Aorta (tissue), 5 donors: Measurements from ENCODE around the gene TRABD. TPM values are rescaled to one million over a fixed set of nuclear protein-coding genes. Genes with fewer than 3 reads are reported as not detected.

Source experiments
- ATAC-seq: fragments of 200-7000 bp; cut with Tn5 transposase; one replicate; pipeline ENCODE4 v1.9.1; 2022; ENCODE audit warnings: moderate library complexity; ENCODE audit not compliant: low FRiP score
- DNase-seq, 2 donors: peaks; one replicate each; pipeline ENCODE4 v3.0.0-alpha.2; 2020
- H3K27ac ChIP-seq, 2 donors: one replicate each; pipeline ENCODE4 v1.5.1; 2013; ENCODE audit warnings: low read length in 2 of 2, mild to moderate bottlenecking in 2 of 2, moderate library complexity in 2 of 2, control low read depth in 1 of 2, inconsistent platforms in 1 of 2, low read depth in 1 of 2
- H3K27me3 ChIP-seq, 2 donors: one replicate each; pipeline ENCODE4 v1.6.1; 2013; ENCODE audit warnings: control low read depth in 1 of 2, low read length in 1 of 2, mild to moderate bottlenecking in 1 of 2, moderate library complexity in 1 of 2; ENCODE audit not compliant: insufficient read depth in 2 of 2, control insufficient read depth in 1 of 2
- H3K36me3 ChIP-seq, 2 donors: one replicate each; pipeline ENCODE4 v1.6.1; 2013; ENCODE audit warnings: control low read depth in 1 of 2, low read length in 1 of 2, mild to moderate bottlenecking in 1 of 2; ENCODE audit not compliant: insufficient read depth in 2 of 2, control insufficient read depth in 1 of 2
- H3K4me1 ChIP-seq, 2 donors: one replicate each; pipeline ENCODE4 v1.6.1; 2013; ENCODE audit warnings: low read length in 2 of 2, control low read depth in 1 of 2, mild to moderate bottlenecking in 1 of 2, moderate library complexity in 1 of 2; ENCODE audit not compliant: insufficient read depth in 2 of 2, control insufficient read depth in 1 of 2
- H3K4me3 ChIP-seq, 2 donors: one replicate each; pipeline ENCODE4 v1.5.1; 2013; ENCODE audit warnings: low read length in 2 of 2, control low read depth in 1 of 2, mild to moderate bottlenecking in 1 of 2
- H3K9me3 ChIP-seq: one replicate; pipeline ENCODE4 v1.6.1; 2013; ENCODE audit warnings: mild to moderate bottlenecking, low read length; ENCODE audit not compliant: control insufficient read depth
- WGBS, 2 donors: extraction: QIAGEN DNeasy Blood & Tissue Kit; methylation state at CpG; one replicate each; pipeline ENCODE4 v1.1.7; 2013; 5-methylcytosine and 5-hydroxymethylcytosine counted together
- intact Hi-C, 2 donors: fragments of 100-400 bp; cut with DNase I; formaldehyde crosslinking; loops; one replicate each; pipeline versions ENCODE4 v1.14.2 to v1.15.0; 2022
- polyA plus RNA-seq, 2 donors: library from polyadenylated mRNA; stranded (reverse); fragments of 200-250 nt; gene quantifications; one replicate each; pipeline ENCODE4 v1.2.3, GENCODE V29; 2013
- total RNA-seq, 2 donors: library from RNA; stranded (reverse); fragmentation: NEBNext Ultra II Directional; extraction: Animal tissue kit (Norgen Biotek cat#: 25700); gene quantifications; one replicate each; pipeline ENCODE4 v1.2.1, GENCODE V29; 2021
- donor health status: healthy with polysubstance abuse.
- donor health status: Bipolar disorder and iron deficiency.
- donor health status: DM: no; HTN: no; CAD: no.
- donor health status: DM: no; HTN: no; CAD: no.
- donor health status: DM: yes; HTN: yes; CAD: no.

TRABD gene
- total and polyA plus RNA-seq, 4 donors, result 13.5 to 53.2 (median 30.2) TPM

DNA sequence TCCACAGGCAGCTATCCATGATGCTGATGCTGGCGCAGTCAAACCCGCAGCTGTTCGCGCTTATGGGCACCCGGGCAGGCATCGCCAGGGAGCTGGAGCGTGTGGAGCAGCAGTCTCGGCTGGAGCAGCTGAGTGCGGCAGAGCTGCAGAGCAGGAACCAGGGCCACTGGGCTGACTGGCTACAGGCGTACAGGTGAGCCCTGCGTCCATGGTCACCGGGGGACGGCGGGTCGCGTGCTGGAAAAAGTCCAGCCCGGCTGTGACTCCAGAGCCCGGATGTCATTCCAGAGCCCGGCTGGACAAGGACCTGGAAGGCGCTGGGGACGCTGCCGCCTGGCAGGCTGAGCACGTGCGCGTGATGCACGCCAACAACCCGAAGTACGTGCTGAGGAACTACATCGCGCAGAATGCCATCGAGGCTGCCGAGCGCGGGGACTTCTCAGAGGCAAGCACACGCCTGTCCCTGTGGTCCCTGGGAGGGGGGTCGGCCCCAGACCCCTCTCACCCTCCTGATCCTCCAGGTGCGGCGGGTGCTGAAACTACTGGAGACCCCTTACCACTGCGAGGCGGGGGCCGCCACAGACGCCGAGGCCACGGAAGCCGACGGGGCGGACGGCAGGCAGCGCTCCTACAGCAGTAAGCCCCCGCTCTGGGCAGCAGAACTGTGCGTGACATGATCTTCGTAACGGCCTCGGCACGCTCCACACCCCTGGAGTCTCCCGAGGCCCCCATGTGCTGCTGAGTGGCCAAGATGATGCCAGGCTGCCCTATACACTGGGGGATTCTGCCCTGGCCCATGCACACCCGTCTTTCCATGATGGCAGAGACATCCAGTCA lies 31.2 kb downstream of the TRABD start:
- H3K4me1 ChIP-seq, result no peaks in the 10 kb centered on the region
- no peaks in the 10 kb centered on the region for H3K27me3 ChIP-seq
- H3K36me3 ChIP-seq, result peaks cover 0 to 16% of the 10 kb centered on the region in 2 donors
- H3K9me3 ChIP-seq, result no peaks in the 10 kb centered on the region
- DNase-seq (peak in 1 of 2 donors; percentile 33), ATAC-seq (no peak)
- WGBS, 2 donors, result 94% methylated on average over 51 to 57 of the region's 57 CpGs
- H3K4me3 ChIP-seq, result no peak overlapping the region
- intact Hi-C loops, result no loop called here
- no peak overlapping the region for H3K27ac ChIP-seq

DNA sequence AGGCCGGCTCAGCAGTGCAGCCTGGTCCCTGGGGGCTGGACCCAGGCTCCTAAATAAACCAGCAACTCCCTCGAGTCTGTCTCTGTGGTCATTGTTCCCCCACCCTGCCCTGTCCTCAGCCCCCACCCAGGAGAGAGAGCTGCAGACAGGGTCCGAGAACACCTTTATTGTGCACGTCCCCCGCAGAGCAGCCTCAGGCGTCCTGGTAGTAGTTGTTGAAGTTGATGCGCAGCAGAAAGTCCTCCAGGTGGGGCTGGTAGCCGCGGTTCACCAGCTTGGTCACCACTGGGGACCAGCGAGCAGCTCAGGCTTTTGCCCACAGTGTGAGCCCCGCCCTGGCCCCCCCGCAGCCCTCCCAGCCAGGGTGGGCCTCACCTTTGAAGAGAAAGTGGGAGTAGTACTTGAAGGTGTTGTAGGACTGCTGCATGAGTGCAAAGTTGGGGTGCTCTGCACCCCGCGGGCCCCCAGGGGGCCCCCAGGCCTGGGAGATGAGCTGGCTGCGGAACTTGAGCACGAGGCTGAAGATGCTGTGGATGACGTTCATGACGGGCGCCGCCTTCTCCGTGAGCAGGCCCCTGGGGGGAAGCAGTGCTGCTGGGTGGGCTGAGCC lies 31.9 kb downstream of the TRABD start:
- H3K36me3 ChIP-seq, result peaks cover 0 to 12% of the 10 kb centered on the region in 2 donors
- DNase-seq (peak in 1 of 2 donors; percentile 40), ATAC-seq (no peak)
- H3K4me1 ChIP-seq, result no peaks in the 10 kb centered on the region
- H3K9me3 ChIP-seq, result no peaks in the 10 kb centered on the region
- 81 to 87% methylated on average over 20 to 21 of the region's 21 CpGs for WGBS, 2 donors
- H3K27ac ChIP-seq, result no peak overlapping the region
- no peaks in the 10 kb centered on the region for H3K27me3 ChIP-seq
- intact Hi-C loops, result no loop called here
- no peak overlapping the region for H3K4me3 ChIP-seq

GRCh38 chr22:50218153-50218995 lies 32.7 kb downstream of the TRABD start:
- intact Hi-C loops, result no loop called here
- Histone ChIP-seq H3K36me3 (peaks cover 0 to 12% of the 10 kb centered on the region in 2 donors), H3K27ac (no peak overlapping the region), H3K4me1 (no peaks in the 10 kb centered on the region), H3K27me3 (no peaks in the 10 kb centered on the region), H3K9me3 (no peaks in the 10 kb centered on the region), H3K4me3 (no peak overlapping the region)
- ATAC-seq (no peak), DNase-seq (peak in 1 of 2 donors; percentile 47)
- 85 to 87% methylated on average over 43 of the region's 43 CpGs for whole genome bisulfite sequencing, 2 donors

GRCh38 chr22:50218996-50219727 lies 33.4 kb downstream of the TRABD start:
- peak; percentile 48 for ATAC-seq
- Histone ChIP-seq H3K27ac (no peak overlapping the region), H3K9me3 (no peaks in the 10 kb centered on the region), H3K4me1 (no peaks in the 10 kb centered on the region), H3K4me3 (no peak overlapping the region), H3K27me3 (no peaks in the 10 kb centered on the region), H3K36me3 (peaks cover 0 to 12% of the 10 kb centered on the region in 2 donors)
- intact Hi-C loops, result no loop called here
- WGBS, 2 donors, result 78 to 79% methylated on average over 42 of the region's 42 CpGs
- peak in 1 of 2 donors; percentile 63 for DNase-seq

DNA sequence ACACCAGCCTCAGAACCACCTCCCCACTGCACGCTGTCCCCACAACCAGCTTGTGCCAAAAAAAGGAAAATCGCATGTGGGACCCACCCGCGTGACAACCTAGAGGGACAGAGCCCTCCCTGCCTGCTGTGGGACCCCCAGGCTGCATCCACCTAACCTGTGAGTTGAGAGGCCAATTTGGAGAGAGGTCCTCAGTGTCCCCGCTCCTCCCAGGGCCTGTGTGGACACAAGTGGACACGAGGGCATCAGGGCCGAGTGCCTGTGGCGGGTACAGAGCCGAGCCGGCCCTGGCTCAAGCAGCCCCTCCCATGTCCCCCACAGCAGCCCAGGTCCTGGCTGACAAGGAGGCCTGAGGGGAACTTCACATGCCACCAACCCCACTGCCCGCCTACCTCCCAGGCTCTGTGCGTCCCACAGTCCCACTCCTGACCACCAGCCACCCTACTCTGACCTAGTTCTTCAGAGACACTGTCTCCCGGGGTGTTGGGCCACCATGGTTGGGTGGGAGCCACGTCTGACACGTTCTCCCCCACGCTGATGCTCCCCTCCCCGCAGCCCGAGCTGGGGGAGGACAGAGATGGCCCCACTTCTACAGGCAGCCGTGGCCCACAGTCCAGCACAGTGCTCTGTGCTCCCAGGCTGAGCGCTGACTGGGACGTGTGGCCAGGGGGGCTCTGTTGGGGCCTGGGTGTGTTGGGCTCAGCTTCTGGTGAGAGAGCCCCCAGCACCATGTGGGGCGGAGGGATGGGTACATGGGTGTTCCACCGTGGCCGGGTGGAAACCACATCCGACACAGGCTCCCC lies 34.3 kb downstream of the TRABD start:
- no peak overlapping the region for H3K27ac ChIP-seq
- 82 to 87% methylated on average over 25 of the region's 25 CpGs for WGBS, 2 donors
- ATAC-seq (no peak), DNase-seq (peak in 1 of 2 donors; percentile 32)
- no peaks in the 10 kb centered on the region for H3K9me3 ChIP-seq
- H3K36me3 ChIP-seq, result peaks cover 0 to 12% of the 10 kb centered on the region in 2 donors
- H3K27me3 ChIP-seq, result no peaks in the 10 kb centered on the region
- no peaks in the 10 kb centered on the region for H3K4me1 ChIP-seq
- intact Hi-C loops, result no loop called here
- H3K4me3 ChIP-seq, result no peak overlapping the region

GRCh38 chr22:50220603-50221409 lies 35.1 kb downstream of the TRABD start:
- ATAC-seq (no peak), DNase-seq (peak in 1 of 2 donors; percentile 44)
- no peaks in the 10 kb centered on the region for H3K9me3 ChIP-seq
- no peaks in the 10 kb centered on the region for H3K4me1 ChIP-seq
- 94% methylated on average over 45 of the region's 45 CpGs for WGBS, 2 donors
- H3K36me3 ChIP-seq, result peaks cover 0 to 12% of the 10 kb centered on the region in 2 donors
- no peak overlapping the region for H3K27ac ChIP-seq
- intact Hi-C loops, result no loop called here
- no peaks in the 10 kb centered on the region for H3K27me3 ChIP-seq
- no peak overlapping the region for H3K4me3 ChIP-seq
